Fibroblast of gingiva (primary cell): ENCODE data around the gene PPP2R5B.

ENCODE experiments used
- DNase-seq: peaks from one replicate; pipeline ENCODE4 v3.0.0-alpha.2; 2011; ENCODE audit warnings: low read depth

PPP2R5B gene

GRCh38 chr11:64929625-64930024 lies 5.1 kb downstream of the PPP2R5B start:
- DNase-seq, result no peak

- DNase-seq, result no peak
These were observed 5.9 kb downstream of the PPP2R5B start for GRCh38 chr11:64930340-64930739.

GRCh38 chr11:64931290-64931689 lies 6.8 kb downstream of the PPP2R5B start:
- no peak for DNase-seq

- no peak for DNase-seq
These were observed 7.8 kb downstream of the PPP2R5B start for GRCh38 chr11:64932324-64932723.

GRCh38 chr11:64933213-64933934 lies 8.9 kb downstream of the PPP2R5B start:
- DNase-seq, result no peak

- no peak for DNase-seq
These were observed 9.6 kb downstream of the PPP2R5B start for GRCh38 chr11:64933935-64934681.

- no peak for DNase-seq
These were observed 10.3 kb downstream of the PPP2R5B start for GRCh38 chr11:64934682-64935358.

GRCh38 chr11:64935359-64936081 lies 11.0 kb downstream of the PPP2R5B start, which contains the start of gene GPHA2:
TSS of gene GPHA2 (minus strand) at chr11:64935893. CDS start at chr11:64935460, 433 bp downstream.
- DNase-seq, result no peak

- DNase-seq, result no peak
These were observed 12.1 kb downstream of the PPP2R5B start for GRCh38 chr11:64936539-64936938.

GRCh38 chr11:64947208-64947814 lies 22.8 kb downstream of the PPP2R5B start:
- DNase-seq, result no peak

- DNase-seq, result no peak
These were observed 27.0 kb downstream of the PPP2R5B start for GRCh38 chr11:64951529-64951928.

GRCh38 chr11:64954201-64954600 lies 29.7 kb downstream of the PPP2R5B start:
- no peak for DNase-seq

- DNase-seq, result no peak
These were observed 35.0 kb downstream of the PPP2R5B start for GRCh38 chr11:64959498-64959897.

- DNase-seq, result no peak
These were observed 36.2 kb downstream of the PPP2R5B start for GRCh38 chr11:64960719-64961118.

GRCh38 chr11:64963072-64963631 lies 38.7 kb downstream of the PPP2R5B start:
- no peak for DNase-seq

GRCh38 chr11:64967375-64967774 lies 42.9 kb downstream of the PPP2R5B start:
- no peak for DNase-seq

GRCh38 chr11:64969209-64969608 lies 44.7 kb downstream of the PPP2R5B start:
- DNase-seq, result no peak

GRCh38 chr11:64970731-64971151 lies 46.3 kb downstream of the PPP2R5B start:
- no peak for DNase-seq

- DNase-seq, result peak; percentile 16
These were observed 47.1 kb downstream of the PPP2R5B start, which contains the start of gene MAJIN for GRCh38 chr11:64971421-64972233. TSS of gene MAJIN (minus strand) at chr11:64972108. CDS start at chr11:64959405, 12,703 bp downstream.

GRCh38 chr11:64974124-64974523 lies 49.6 kb downstream of the PPP2R5B start:
- no peak for DNase-seq
